Dendritic cell treated with granulocyte-macrophage colony-stimulating factor and Interleukin-4, amounts not matched to agents 40 ng/mL and 50 ng/mL, for 4 days (primary cell): ENCODE data around the gene PPAN.

Experiments
- H3K27ac Mint-ChIP-seq: one replicate; pipeline ENCODE4 v1.8.0; 2022; ENCODE audit warnings: mild to moderate bottlenecking, mixed read lengths
- H3K27me3 Mint-ChIP-seq: one replicate; pipeline ENCODE4 v1.8.0; 2022; ENCODE audit warnings: mild to moderate bottlenecking, mixed read lengths
- H3K36me3 Mint-ChIP-seq: one replicate; pipeline ENCODE4 v1.8.0; 2022; ENCODE audit warnings: low read depth, mixed read lengths
- H3K4me1 Mint-ChIP-seq: one replicate; pipeline ENCODE4 v1.8.0; 2022; ENCODE audit warnings: low read depth, mixed read lengths
- H3K4me3 Mint-ChIP-seq: one replicate; pipeline ENCODE4 v1.8.0; 2022; ENCODE audit warnings: mild to moderate bottlenecking, moderate library complexity, mixed read lengths
- H3K9me3 Mint-ChIP-seq: one replicate; pipeline ENCODE4 v1.8.0; 2022; ENCODE audit warnings: mixed read lengths
- intact Hi-C: fragments of 100-400 bp; cut with micrococcal nuclease; formaldehyde crosslinking; loops from one replicate; pipeline ENCODE4 v1.15.0; 2022

Gene PPAN

GRCh38 chr19:10106100-10106936 lies at the start of gene PPAN:
TSS of gene PPAN (plus strand) at chr19:10106362. CDS start at chr19:10106395, 33 bp downstream.
- intact Hi-C loops, result no loop called here
- H3K36me3 Mint-ChIP-seq, result peaks cover 53% of the 10 kb centered on the region
- peaks cover 81% of the 10 kb centered on the region for H3K4me1 Mint-ChIP-seq
- H3K4me3 Mint-ChIP-seq, result peak within 1 kb of the TSS; percentile 85
- H3K27me3 Mint-ChIP-seq, result no peaks in the 10 kb centered on the region
- H3K9me3 Mint-ChIP-seq, result no peaks in the 10 kb centered on the region
- H3K27ac Mint-ChIP-seq, result peak within 1 kb of the TSS; percentile 84

GRCh38 chr19:10061717-10062310 lies 44.3 kb upstream of the PPAN start:
- no peaks in the 10 kb centered on the region for H3K36me3 Mint-ChIP-seq
- no peak overlapping the region for H3K27ac Mint-ChIP-seq
- no peaks in the 10 kb centered on the region for H3K9me3 Mint-ChIP-seq
- intact Hi-C loops, result no loop called here
- H3K4me3 Mint-ChIP-seq, result no peak overlapping the region
- peaks cover 19% of the 10 kb centered on the region for H3K27me3 Mint-ChIP-seq
- no peaks in the 10 kb centered on the region for H3K4me1 Mint-ChIP-seq

- Mint-ChIP-seq H3K4me3 (no peak overlapping the region), H3K27ac (no peak overlapping the region), H3K27me3 (peaks cover 22% of the 10 kb centered on the region)
These were observed 38.0 kb upstream of the PPAN start for GRCh38 chr19:10068205-10068604.

GRCh38 chr19:10069046-10069445 lies 37.1 kb upstream of the PPAN start:
- H3K36me3 Mint-ChIP-seq, result no peaks in the 10 kb centered on the region
- H3K27ac Mint-ChIP-seq, result no peak overlapping the region
- no peaks in the 10 kb centered on the region for H3K4me1 Mint-ChIP-seq
- H3K4me3 Mint-ChIP-seq, result no peak overlapping the region
- peaks cover 13% of the 10 kb centered on the region for H3K9me3 Mint-ChIP-seq
- intact Hi-C loops, result no loop called here
- peaks cover 17% of the 10 kb centered on the region for H3K27me3 Mint-ChIP-seq

More at GRCh38 chr19:10068205-10068604, 38.0 kb upstream of the PPAN start:
- intact Hi-C loops, result no loop called here
- H3K4me1 Mint-ChIP-seq, result no peaks in the 10 kb centered on the region
- H3K36me3 Mint-ChIP-seq, result no peaks in the 10 kb centered on the region
- H3K9me3 Mint-ChIP-seq, result peaks cover 4% of the 10 kb centered on the region

- H3K27ac Mint-ChIP-seq, result no peak overlapping the region
- intact Hi-C loops, result no loop called here
- no peaks in the 10 kb centered on the region for H3K4me1 Mint-ChIP-seq
- H3K27me3 Mint-ChIP-seq, result peaks cover 17% of the 10 kb centered on the region
- no peak overlapping the region for H3K4me3 Mint-ChIP-seq
- no peaks in the 10 kb centered on the region for H3K36me3 Mint-ChIP-seq
- peaks cover 17% of the 10 kb centered on the region for H3K9me3 Mint-ChIP-seq
These were observed 35.3 kb upstream of the PPAN start for GRCh38 chr19:10070730-10071446.

GRCh38 chr19:10074153-10074552 lies 32.0 kb upstream of the PPAN start:
- Mint-ChIP-seq H3K4me3 (no peak overlapping the region), H3K36me3 (no peaks in the 10 kb centered on the region), H3K9me3 (peaks cover 17% of the 10 kb centered on the region), H3K4me1 (peaks cover 9% of the 10 kb centered on the region), H3K27me3 (peaks cover 21% of the 10 kb centered on the region), H3K27ac (no peak overlapping the region)
- intact Hi-C loops, result no loop called here

- peaks cover 21% of the 10 kb centered on the region for H3K27me3 Mint-ChIP-seq
- H3K4me1 Mint-ChIP-seq, result peaks cover 12% of the 10 kb centered on the region
- H3K27ac Mint-ChIP-seq, result no peak overlapping the region
- H3K4me3 Mint-ChIP-seq, result no peak overlapping the region
- H3K36me3 Mint-ChIP-seq, result no peaks in the 10 kb centered on the region
- intact Hi-C loops, result no loop called here
- peaks cover 17% of the 10 kb centered on the region for H3K9me3 Mint-ChIP-seq
These were observed 29.6 kb upstream of the PPAN start for GRCh38 chr19:10076535-10076934.

- intact Hi-C loops, result no loop called here
- Mint-ChIP-seq H3K4me1 (peaks cover 14% of the 10 kb centered on the region), H3K27me3 (peaks cover 23% of the 10 kb centered on the region), H3K36me3 (no peaks in the 10 kb centered on the region), H3K4me3 (no peak overlapping the region), H3K9me3 (peaks cover 11% of the 10 kb centered on the region), H3K27ac (no peak overlapping the region)
These were observed 27.8 kb upstream of the PPAN start for GRCh38 chr19:10078329-10078728.

GRCh38 chr19:10079031-10079453 lies 27.1 kb upstream of the PPAN start:
- no peak overlapping the region for H3K27ac Mint-ChIP-seq
- H3K4me3 Mint-ChIP-seq, result no peak overlapping the region
- no peaks in the 10 kb centered on the region for H3K36me3 Mint-ChIP-seq
- peaks cover 14% of the 10 kb centered on the region for H3K4me1 Mint-ChIP-seq
- intact Hi-C loops, result no loop called here
- H3K27me3 Mint-ChIP-seq, result peaks cover 23% of the 10 kb centered on the region
- H3K9me3 Mint-ChIP-seq, result peaks cover 4% of the 10 kb centered on the region

GRCh38 chr19:10083911-10084310 lies 22.3 kb upstream of the PPAN start:
- Mint-ChIP-seq H3K27me3 (peaks cover 12% of the 10 kb centered on the region), H3K27ac (no peak overlapping the region)
- intact Hi-C loops, result no loop called here

GRCh38 chr19:10084803-10085202 lies 21.4 kb upstream of the PPAN start:
- Mint-ChIP-seq H3K36me3 (peaks cover 30% of the 10 kb centered on the region), H3K27ac (no peak overlapping the region), H3K9me3 (no peaks in the 10 kb centered on the region), H3K4me3 (no peak overlapping the region), H3K4me1 (peaks cover 24% of the 10 kb centered on the region), H3K27me3 (peaks cover 8% of the 10 kb centered on the region)
- intact Hi-C loops, result no loop called here

More at GRCh38 chr19:10083911-10084310, 22.3 kb upstream of the PPAN start:
- Mint-ChIP-seq H3K36me3 (peaks cover 21% of the 10 kb centered on the region), H3K9me3 (no peaks in the 10 kb centered on the region), H3K4me1 (peaks cover 19% of the 10 kb centered on the region), H3K4me3 (no peak overlapping the region)

- Mint-ChIP-seq H3K27me3 (peaks cover 8% of the 10 kb centered on the region), H3K36me3 (peaks cover 41% of the 10 kb centered on the region), H3K27ac (peak within 1 kb of the TSS; percentile 83), H3K4me1 (peaks cover 27% of the 10 kb centered on the region), H3K4me3 (peak within 1 kb of the TSS; percentile 88), H3K9me3 (no peaks in the 10 kb centered on the region)
- intact Hi-C loops, result no loop called here
These were observed 20.2 kb upstream of the PPAN start, which contains the start of gene SHFL for GRCh38 chr19:10085641-10086590. TSS of gene SHFL (plus strand) at chr19:10086317. CDS start at chr19:10086428, 111 bp downstream.

GRCh38 chr19:10086591-10087192 lies 19.5 kb upstream of the PPAN start:
- peaks cover 24% of the 10 kb centered on the region for H3K4me1 Mint-ChIP-seq
- no peaks in the 10 kb centered on the region for H3K9me3 Mint-ChIP-seq
- H3K27me3 Mint-ChIP-seq, result peaks cover 4% of the 10 kb centered on the region
- H3K4me3 Mint-ChIP-seq, result peak overlapping the region; percentile 88
- peaks cover 49% of the 10 kb centered on the region for H3K36me3 Mint-ChIP-seq
- intact Hi-C loops, result no loop called here
- H3K27ac Mint-ChIP-seq, result peak overlapping the region; percentile 83
